ENCODE data around the gene MN1. TPM values are rescaled to one million over a fixed set of nuclear protein-coding genes. Genes with fewer than 3 reads are reported as not detected.

Gene MN1
- total RNA-seq, 1 donor from 2014 or later, result 0.09 TPM

DNA sequence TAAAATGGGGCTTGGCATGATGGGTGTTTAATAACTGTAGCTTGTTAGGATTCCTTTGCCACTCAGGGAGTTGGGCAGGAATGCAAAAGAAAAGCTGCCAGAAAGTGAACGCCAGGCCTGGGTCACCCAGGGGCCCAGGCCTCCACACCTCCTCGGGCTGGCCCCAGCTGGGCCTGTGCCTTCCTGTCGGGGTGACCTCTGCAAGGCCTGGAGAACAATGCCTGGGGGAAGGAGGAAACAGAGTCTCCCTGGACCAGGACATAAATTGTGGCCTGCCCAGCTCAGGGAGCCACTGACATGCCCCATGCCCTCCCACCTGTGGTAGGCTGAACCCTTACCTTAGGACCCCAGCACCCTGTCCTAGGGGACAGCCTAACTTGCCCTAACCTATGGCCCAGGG, 21.9 kb downstream of the MN1 start:
- no peaks in the 10 kb centered on the region for H3K9me3 Mint-ChIP-seq
- H3K4me1 Mint-ChIP-seq (ENCODE audit: low read depth), result no peaks in the 10 kb centered on the region
- DNase-seq (ENCODE audit: low spot score), result no peak
- no peak overlapping the region for H3K4me3 Mint-ChIP-seq (ENCODE audit: low read depth)
- intact Hi-C loops (cut with micrococcal nuclease), result no loop called here
- H3K36me3 Mint-ChIP-seq (ENCODE audit: low read depth), result no peaks in the 10 kb centered on the region
- H3K27me3 Mint-ChIP-seq (ENCODE audit: low read depth), result peaks cover 3% of the 10 kb centered on the region
- no peak overlapping the region for H3K27ac Mint-ChIP-seq

DNA sequence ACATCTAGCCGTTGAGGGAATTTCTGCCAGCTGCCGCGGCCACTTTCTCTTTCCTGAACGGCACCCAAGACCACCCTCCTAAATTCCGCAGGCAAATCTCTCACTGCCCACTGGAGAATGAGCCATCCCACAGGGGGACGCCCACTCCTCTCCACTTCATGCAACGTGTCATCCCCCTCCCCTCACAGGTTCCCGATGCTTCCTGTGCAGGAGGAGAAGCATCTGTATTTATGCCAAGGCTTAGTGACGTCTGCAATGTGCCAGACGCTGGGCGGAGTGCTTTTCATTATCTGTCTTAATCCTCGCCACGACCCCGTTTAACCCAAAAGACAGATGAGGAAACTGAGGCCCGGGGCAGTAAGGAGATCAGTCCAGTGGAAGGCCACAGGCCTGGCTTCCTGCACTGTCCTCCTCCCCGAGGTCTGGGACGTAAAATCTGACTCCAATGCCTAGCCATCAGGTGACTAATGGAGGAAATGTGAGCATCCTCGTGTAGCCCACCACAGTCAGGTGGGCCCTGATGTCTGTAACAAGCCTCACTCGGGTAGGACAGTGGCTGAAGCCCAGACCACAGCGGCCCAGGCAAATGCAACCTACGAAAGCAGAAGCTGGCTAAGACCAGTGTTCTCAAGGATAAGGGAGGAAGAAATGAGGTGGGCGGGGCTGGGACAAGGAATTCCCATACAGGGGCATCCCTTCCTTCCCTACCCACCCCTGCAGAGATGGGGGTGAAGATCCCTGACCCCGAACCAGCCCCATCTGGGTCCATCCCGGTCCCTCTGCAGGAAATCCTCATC, 23.1 kb downstream of the MN1 start:
- Mint-ChIP-seq H3K9me3 (no peaks in the 10 kb centered on the region), H3K4me3 (ENCODE audit: low read depth) (no peak overlapping the region), H3K27me3 (ENCODE audit: low read depth) (peaks cover 3% of the 10 kb centered on the region), H3K27ac (no peak overlapping the region), H3K36me3 (ENCODE audit: low read depth) (no peaks in the 10 kb centered on the region), H3K4me1 (ENCODE audit: low read depth) (no peaks in the 10 kb centered on the region)
- DNase-seq (ENCODE audit: low spot score), result no peak
- intact Hi-C loops (cut with micrococcal nuclease), result no loop called here

DNA sequence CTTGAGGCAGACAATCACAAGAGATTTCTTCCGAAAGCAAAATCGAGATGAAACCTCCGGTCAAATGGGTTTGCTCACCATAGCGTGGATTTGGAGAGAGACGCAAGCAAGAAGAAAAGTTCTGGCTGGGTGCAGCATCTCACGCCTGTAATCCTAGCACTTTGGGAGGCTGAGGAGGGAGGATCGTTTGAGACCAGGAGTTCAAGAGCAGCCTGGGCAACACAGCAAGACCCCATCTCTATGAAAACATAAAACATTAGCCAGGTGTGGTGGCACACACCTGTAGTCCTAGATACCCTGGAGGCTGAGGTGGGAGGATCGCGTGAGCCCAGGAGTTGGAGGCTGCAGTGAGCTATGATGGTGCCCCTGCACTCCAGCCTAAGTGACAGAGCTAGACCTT, 24.4 kb downstream of the MN1 start:
- intact Hi-C loops (cut with micrococcal nuclease), result no loop called here

DNA sequence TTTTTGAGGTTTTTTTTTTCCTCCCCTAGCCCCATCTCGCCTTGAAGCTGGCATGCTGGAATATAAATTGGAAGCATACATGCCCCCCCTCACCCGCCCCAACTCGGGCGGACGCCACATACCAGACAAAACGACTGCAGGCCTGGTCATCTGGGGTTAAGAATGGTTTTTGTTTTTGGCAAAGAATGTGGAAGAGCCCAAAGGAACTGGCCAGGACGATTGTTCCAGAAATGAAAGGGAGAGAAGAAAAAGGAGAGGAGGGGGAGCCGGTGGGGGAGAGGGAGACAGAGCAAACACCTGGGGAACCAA, 25.0 kb downstream of the MN1 start:
- Mint-ChIP-seq H3K4me3 (ENCODE audit: low read depth) (no peak overlapping the region), H3K27ac (no peak overlapping the region), H3K9me3 (no peaks in the 10 kb centered on the region), H3K27me3 (ENCODE audit: low read depth) (peaks cover 3% of the 10 kb centered on the region), H3K4me1 (ENCODE audit: low read depth) (no peaks in the 10 kb centered on the region), H3K36me3 (ENCODE audit: low read depth) (no peaks in the 10 kb centered on the region)
- no peak for DNase-seq (ENCODE audit: low spot score)
- intact Hi-C loops (cut with micrococcal nuclease), result no loop called here

More for the DNA sequence above, 24.4 kb downstream of the MN1 start:
- Mint-ChIP-seq H3K27ac (no peak overlapping the region), H3K4me1 (ENCODE audit: low read depth) (no peaks in the 10 kb centered on the region), H3K27me3 (ENCODE audit: low read depth) (peaks cover 3% of the 10 kb centered on the region), H3K4me3 (ENCODE audit: low read depth) (no peak overlapping the region), H3K9me3 (no peaks in the 10 kb centered on the region), H3K36me3 (ENCODE audit: low read depth) (no peaks in the 10 kb centered on the region)
- DNase-seq (ENCODE audit: low spot score), result no peak

DNA sequence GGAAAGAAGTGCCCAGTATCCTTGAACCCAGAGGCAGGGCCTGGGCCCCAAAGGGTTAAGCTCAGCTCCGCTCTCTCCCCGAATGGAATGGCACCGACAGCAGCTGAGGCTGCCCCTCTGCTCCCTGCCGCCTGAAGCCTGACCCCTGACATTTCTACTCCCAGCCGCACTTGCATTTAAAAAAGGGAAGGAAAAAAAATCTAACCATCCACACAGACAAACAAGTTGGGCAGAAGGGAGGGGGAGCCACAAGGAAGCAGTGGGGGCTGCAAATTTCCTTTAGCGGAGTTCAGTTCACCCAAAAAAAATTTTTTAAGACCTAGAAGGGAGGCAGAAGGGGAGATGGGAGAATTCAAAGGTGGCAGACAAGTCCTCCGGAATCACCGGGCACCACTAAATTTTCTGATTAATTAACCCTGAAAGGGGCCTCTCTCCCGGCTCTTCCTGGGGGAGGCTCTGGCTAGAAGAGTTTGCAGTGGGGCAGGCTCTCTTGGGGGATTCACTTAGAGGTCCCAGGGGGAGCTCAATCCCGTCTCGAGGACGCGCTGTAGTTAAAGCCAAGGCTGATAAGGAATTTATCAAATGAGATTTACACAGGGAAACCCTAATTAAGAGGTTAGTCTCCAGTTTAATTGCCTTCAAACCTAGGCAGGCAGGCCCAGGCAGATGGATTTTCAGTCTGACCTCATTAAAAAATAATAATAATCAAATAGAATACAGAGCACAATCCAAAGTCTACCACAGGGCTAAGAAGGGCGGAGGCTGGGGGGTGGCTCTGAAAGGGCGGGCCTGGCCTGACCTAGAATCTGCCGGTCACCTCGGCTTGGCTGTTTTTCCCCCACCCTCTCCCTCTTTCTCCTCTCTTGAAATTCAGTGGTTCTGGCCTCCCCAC, 25.6 kb downstream of the MN1 start:
- H3K27me3 Mint-ChIP-seq (ENCODE audit: low read depth), result peaks cover 3% of the 10 kb centered on the region
- H3K4me1 Mint-ChIP-seq (ENCODE audit: low read depth), result no peaks in the 10 kb centered on the region
- H3K36me3 Mint-ChIP-seq (ENCODE audit: low read depth), result no peaks in the 10 kb centered on the region
- no peak for DNase-seq (ENCODE audit: low spot score)
- intact Hi-C loops (cut with micrococcal nuclease), result no loop called here
- H3K27ac Mint-ChIP-seq, result no peak overlapping the region
- no peaks in the 10 kb centered on the region for H3K9me3 Mint-ChIP-seq
- H3K4me3 Mint-ChIP-seq (ENCODE audit: low read depth), result no peak overlapping the region

DNA sequence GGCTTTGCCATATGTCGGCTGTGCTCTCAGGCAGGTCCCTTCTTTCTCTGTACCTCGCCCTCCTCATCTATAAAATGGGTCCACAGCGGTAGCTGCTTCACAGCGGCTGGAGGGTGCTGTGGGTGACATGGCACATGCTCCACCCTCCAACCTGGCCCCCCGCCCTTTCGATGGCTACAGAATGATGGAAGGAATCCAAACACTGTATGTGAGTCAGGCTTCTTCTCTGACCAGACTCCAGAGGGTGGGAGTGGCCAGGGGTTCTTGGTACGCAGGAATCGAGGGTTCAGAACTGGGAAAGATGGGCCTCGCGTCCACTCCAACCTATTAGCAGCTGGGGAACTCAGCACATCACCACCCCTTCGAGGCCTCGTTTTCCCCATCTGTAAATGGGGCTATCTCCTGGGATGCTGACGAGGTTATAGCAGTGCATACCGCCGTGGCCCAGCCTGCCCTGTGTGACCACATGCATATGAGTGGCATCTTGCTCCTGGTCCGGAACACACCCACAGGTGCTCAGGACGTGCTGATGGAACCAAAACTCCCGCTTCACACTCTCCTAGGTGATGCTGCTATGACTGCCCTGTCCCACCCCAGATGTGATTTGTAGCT, 26.4 kb downstream of the MN1 start:
- H3K4me1 Mint-ChIP-seq (ENCODE audit: low read depth), result no peaks in the 10 kb centered on the region
- no peaks in the 10 kb centered on the region for H3K9me3 Mint-ChIP-seq
- H3K4me3 Mint-ChIP-seq (ENCODE audit: low read depth), result no peak overlapping the region
- peaks cover 3% of the 10 kb centered on the region for H3K27me3 Mint-ChIP-seq (ENCODE audit: low read depth)
- H3K27ac Mint-ChIP-seq, result no peak overlapping the region
- intact Hi-C loops (cut with micrococcal nuclease), result no loop called here
- no peak for DNase-seq (ENCODE audit: low spot score)
- no peaks in the 10 kb centered on the region for H3K36me3 Mint-ChIP-seq (ENCODE audit: low read depth)

DNA sequence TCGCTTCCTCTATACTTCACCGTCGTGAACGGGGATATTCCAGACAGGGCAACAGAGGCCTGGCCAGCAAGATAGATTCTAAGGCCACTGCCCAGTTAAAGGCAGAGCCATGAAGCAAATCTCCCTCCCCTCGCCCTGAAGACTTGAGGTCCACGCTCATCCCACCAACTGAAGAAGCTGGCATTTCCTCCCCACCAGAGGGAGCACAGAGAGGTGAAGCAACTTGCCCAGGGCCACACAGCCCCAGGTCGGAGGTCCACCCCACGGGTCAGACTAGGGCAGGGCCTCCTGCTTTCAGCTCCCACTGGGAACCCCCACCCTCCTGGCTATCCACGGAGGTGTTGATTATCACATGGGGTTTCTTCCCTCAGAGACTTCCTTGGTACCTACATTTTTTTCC, 27.4 kb downstream of the MN1 start:
- Mint-ChIP-seq H3K27me3 (ENCODE audit: low read depth) (peaks cover 3% of the 10 kb centered on the region), H3K9me3 (no peaks in the 10 kb centered on the region), H3K4me3 (ENCODE audit: low read depth) (no peak overlapping the region), H3K27ac (no peak overlapping the region), H3K36me3 (ENCODE audit: low read depth) (no peaks in the 10 kb centered on the region), H3K4me1 (ENCODE audit: low read depth) (no peaks in the 10 kb centered on the region)
- intact Hi-C loops (cut with micrococcal nuclease), result no loop called here
- DNase-seq (ENCODE audit: low spot score), result no peak

DNA sequence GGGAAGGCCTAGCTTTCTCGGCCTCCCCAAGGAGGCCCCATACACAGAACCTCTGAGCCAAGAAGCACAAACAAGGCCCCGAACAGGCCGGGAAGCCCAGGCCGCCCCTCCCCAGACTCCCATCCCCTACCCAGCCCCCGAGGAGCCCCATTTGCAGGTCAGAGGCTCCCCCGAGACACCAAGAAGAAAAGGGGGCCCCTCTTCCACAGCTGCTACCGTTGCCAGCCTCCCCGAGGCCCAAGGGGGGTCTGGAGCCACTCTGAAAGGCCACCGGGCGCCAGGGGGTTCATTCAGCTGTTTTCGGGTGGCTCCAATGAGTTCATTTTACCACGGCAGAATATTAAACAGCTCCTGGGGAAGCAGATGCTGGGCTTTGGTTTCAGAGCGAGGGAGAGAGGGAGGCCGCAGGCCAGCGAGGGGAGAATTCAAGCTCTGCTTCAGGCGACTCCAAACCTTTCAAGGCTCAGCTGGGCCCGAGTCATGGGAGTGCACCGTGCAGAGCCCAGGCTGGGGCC, 28.5 kb downstream of the MN1 start:
- Mint-ChIP-seq H3K27me3 (ENCODE audit: low read depth) (peaks cover 3% of the 10 kb centered on the region), H3K4me1 (ENCODE audit: low read depth) (no peaks in the 10 kb centered on the region), H3K9me3 (no peaks in the 10 kb centered on the region), H3K27ac (no peak overlapping the region), H3K36me3 (ENCODE audit: low read depth) (no peaks in the 10 kb centered on the region), H3K4me3 (ENCODE audit: low read depth) (no peak overlapping the region)
- DNase-seq (ENCODE audit: low spot score), result no peak
- intact Hi-C loops (cut with micrococcal nuclease), result no loop called here

DNA sequence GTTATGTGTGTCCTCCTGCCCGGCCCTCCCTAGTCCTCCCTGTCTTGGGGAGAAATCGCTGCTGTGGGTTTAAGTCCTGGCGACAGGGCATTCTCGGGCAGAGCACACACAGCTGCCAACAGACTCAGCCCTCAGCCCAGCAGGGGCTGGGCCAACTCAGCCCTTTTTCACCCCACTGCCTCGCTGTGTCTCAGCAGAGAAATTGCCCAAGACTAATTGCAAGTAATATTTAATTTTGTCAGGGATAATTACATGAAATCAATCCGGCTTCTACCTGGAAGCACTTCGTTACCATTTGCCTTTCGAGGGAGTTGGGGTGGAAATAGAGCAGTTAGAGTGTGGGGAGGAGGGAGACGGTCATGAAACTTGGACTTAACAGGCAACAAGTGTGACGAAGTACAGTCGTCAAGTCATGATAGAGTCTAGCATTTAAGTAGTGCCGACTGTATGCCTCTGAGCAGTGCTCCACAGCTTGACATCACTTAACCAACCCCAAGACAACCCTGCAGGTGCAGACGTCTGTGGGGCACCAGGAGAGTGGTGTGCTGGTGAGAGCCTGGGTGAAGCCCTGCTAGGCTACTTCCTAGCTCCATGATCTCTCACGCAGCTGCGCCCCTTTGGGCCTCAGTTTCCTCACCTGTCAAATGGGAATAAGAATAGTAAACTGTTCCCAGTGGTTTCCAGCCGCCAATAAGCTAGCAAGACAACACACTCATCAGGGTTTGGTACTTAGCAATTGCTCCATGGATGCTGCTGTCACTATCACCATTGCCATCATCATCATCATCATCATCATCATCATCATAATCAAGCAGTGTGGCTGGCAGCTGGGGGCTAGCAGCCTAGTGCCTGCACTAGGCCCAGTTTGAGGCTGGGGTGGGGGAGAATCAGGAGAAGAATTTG, 29.2 kb downstream of the MN1 start:
- Mint-ChIP-seq H3K27ac (no peak overlapping the region), H3K36me3 (ENCODE audit: low read depth) (no peaks in the 10 kb centered on the region), H3K4me1 (ENCODE audit: low read depth) (no peaks in the 10 kb centered on the region), H3K27me3 (ENCODE audit: low read depth) (peaks cover 3% of the 10 kb centered on the region), H3K9me3 (no peaks in the 10 kb centered on the region), H3K4me3 (ENCODE audit: low read depth) (no peak overlapping the region)
- DNase-seq (ENCODE audit: low spot score), result no peak
- intact Hi-C loops (cut with micrococcal nuclease), result no loop called here

DNA sequence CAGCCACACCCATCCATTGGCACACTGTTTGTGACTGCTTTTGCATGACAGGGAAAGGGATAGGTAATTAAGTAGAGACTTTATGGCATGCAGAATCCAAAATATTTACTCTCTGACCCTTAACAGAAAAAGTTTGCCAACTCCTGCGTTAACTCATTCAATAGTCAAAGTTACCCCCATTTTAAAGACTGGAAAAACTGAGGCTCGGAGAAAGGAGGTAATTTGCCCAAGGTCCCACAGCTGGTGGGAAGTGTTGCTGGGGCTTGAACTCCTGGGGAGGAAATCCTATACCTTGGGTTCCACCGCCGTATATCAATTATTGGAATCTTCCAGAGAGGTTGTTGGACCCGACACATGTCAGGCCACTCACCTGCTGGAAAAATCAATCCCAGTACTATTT, 29.9 kb downstream of the MN1 start:
- H3K4me3 Mint-ChIP-seq (ENCODE audit: low read depth), result no peak overlapping the region
- no peak for DNase-seq (ENCODE audit: low spot score)
- H3K27me3 Mint-ChIP-seq (ENCODE audit: low read depth), result peaks cover 3% of the 10 kb centered on the region
- no peaks in the 10 kb centered on the region for H3K9me3 Mint-ChIP-seq
- intact Hi-C loops (cut with micrococcal nuclease), result no loop called here
- H3K36me3 Mint-ChIP-seq (ENCODE audit: low read depth), result no peaks in the 10 kb centered on the region
- no peaks in the 10 kb centered on the region for H3K4me1 Mint-ChIP-seq (ENCODE audit: low read depth)
- no peak overlapping the region for H3K27ac Mint-ChIP-seq

DNA sequence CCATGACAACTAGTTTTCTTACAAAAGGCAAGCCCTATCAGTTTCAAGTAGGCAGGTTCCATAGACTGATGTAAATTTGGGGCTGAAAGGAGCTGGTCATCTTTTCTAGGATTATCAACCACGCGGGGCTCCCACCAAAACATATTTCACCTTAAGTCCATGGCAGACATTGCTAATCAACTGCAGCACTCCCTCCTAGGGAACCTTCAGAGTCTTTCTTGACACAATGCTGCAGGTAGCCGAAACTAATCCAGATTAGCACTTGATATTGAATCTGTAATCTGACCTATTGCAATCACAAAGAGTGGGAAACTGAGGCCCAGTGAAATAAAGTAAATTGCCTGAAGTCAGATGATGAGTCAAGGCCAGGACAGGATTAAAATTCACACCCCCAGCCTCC, 32.5 kb downstream of the MN1 start:
- DNase-seq (ENCODE audit: low spot score), result no peak
- no peaks in the 10 kb centered on the region for H3K36me3 Mint-ChIP-seq (ENCODE audit: low read depth)
- H3K4me1 Mint-ChIP-seq (ENCODE audit: low read depth), result no peaks in the 10 kb centered on the region
- no peaks in the 10 kb centered on the region for H3K9me3 Mint-ChIP-seq
- H3K27me3 Mint-ChIP-seq (ENCODE audit: low read depth), result no peaks in the 10 kb centered on the region
- intact Hi-C loops (cut with micrococcal nuclease), result no loop called here
- H3K27ac Mint-ChIP-seq, result no peak overlapping the region
- no peak overlapping the region for H3K4me3 Mint-ChIP-seq (ENCODE audit: low read depth)

DNA sequence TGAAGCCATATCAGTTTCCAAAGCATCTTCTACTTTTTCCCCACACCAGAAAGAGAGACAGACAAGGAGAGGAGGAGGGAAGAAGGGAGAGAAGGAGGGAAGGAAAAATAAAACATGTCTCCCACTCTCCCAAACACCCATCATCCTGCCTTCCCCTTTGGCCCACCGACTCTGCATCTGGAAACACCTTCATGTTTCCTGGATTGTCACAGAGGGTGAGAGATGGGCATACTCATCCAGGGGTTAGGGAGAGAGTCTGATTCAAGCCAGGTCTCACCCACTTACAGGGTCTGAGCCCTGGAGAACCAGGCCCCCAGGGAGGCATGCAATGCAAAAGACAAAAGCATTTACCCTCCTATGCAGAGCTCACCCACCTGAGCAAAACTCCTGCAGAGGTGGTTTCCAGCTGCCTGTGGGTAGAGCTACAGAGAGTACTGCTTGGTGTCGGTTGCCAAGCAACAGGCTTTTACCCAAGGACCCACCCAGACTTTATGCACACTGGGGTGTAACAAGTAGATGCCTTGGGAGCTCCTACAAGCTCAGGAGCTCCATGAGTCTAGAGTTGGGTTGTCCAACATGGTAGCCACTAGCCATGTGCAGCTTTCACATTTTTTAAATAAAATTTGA, 33.4 kb downstream of the MN1 start:
- Mint-ChIP-seq H3K27ac (no peak overlapping the region), H3K36me3 (ENCODE audit: low read depth) (no peaks in the 10 kb centered on the region), H3K27me3 (ENCODE audit: low read depth) (no peaks in the 10 kb centered on the region), H3K9me3 (no peaks in the 10 kb centered on the region), H3K4me3 (ENCODE audit: low read depth) (no peak overlapping the region), H3K4me1 (ENCODE audit: low read depth) (no peaks in the 10 kb centered on the region)
- DNase-seq (ENCODE audit: low spot score), result no peak
- intact Hi-C loops (cut with micrococcal nuclease), result no loop called here
